Myocyte (in vitro differentiated cells): ENCODE data around the gene CCDC138. TPM values are rescaled to one million over a fixed set of nuclear protein-coding genes. Genes with fewer than 3 reads are reported as not detected.

Experiments
- DNase-seq: peaks from one replicate; pipeline ENCODE4 v3.0.0-alpha.2; 2012; ENCODE audit warnings: low read depth
- total RNA-seq: library from RNA; depleted of rRNA; stranded (reverse); fragments of >200 nt; gene quantifications from 2 replicates; pipeline ENCODE4 v1.2.3, GENCODE V29; 2014

The CCDC138 gene
- total RNA-seq, 1 donor from 2014 or later: 3.7 TPM

DNA sequence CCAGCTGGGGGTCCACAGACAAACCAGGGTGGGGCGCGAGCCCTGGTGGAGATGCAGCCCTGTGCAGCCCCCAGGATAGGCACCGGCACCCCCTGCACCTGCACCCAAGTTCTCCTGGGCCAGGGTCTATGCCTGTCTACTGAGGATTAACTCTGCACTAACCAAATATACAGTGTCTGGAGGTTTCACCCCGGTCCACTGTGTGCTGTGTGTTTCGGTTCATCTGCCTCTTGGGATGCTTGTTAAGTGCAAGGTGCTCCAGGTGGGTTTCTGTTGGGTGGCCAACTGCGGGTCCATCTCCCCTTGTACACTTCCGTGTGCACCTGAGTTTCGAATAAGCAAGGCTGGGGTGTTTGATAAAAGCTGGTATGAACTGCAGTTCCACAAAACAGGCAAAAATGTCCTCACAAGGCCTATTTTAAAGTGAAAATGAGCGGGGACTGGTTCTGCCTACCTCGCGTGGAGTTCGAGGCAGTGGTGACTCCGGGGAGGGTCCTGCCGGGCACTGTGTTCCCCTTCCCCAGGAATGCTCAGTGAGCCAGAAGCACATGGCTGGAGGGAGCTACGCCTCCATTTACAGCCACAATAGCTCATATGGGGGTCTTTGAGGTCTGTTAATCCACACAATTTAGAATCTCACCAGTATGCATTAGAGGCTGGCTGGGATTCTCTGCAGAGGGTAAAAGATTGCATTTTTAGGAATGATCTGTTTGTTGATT, 131.7 kb downstream of the CCDC138 start:
- no peak for DNase-seq

DNA sequence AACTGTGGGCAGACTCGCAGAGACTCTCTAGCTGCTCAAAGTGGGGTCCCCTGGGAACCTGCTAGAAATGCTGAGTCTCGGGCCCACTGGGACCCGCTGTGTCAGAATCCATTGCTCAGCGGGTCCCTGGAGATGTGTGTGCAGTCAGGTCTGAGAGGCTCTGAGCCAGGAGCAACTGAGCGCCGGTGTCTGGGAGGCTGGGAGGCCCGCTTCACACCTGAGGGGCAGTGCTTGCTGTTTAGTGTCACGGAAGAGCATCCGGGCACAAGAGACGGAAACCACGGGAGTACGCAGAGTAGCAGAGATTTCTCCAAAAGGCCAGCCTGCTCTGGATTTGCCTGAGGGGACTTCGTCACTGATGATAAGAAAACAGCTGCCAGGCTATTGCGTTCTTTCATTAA, 132.4 kb downstream of the CCDC138 start:
- no peak for DNase-seq

DNA sequence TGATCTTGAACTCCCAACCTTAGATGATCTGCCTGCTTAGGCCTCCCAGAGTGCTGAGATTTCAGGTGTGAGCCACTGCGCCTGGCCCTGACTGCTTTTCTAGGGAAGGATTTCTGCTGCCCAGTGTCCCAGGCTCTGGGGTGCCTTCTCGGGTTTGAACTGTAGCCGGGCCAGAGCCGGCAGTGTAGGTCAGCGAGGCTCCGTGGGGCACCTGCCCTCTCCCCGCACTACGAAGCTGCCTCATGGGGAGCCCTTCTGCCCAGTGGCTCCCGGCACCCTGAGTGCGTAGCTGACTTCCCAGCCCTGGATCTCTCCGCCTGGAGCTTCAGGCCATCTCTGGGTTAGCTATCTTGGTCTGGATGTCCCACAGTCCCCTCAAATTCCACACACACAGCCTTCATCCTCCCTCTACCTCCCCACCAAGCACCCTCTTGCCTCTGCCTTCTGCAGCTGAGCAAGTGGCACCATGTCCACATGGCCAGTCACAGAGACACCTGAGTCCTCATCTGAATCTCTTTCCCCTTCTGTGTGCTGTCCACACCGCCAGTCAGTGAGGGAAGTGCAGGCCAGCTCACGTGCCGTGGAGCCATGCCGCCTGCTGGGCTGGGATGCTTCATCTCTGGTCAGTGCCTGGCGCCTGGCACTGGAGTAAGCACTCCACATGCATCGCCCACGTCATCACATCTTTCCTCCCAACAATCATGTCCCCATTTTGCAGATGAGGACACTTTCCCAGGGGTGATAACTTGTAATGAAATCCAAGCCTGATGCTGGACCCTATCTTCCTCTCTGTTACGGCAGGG, 133.2 kb downstream of the CCDC138 start:
- no peak for DNase-seq

DNA sequence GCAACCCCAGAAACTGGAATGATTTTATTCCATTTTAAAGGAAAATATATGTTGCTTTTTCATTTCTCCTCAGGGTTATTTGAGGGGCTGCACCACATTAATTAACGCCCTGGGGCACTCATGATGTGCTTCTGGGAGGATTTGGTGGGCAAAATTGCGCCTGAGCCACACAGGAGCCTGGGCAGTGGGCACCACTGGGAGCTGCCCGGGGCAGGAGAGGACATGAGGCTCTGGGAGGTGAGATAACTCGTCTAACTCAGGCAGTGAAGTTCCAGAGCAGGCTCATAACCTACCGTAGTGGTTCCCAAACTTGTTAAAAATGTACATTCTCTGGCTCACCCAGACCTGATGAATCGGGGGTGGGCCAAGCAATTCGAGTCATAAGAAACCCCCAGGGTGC, 134.1 kb downstream of the CCDC138 start:
- DNase-seq: no peak

DNA sequence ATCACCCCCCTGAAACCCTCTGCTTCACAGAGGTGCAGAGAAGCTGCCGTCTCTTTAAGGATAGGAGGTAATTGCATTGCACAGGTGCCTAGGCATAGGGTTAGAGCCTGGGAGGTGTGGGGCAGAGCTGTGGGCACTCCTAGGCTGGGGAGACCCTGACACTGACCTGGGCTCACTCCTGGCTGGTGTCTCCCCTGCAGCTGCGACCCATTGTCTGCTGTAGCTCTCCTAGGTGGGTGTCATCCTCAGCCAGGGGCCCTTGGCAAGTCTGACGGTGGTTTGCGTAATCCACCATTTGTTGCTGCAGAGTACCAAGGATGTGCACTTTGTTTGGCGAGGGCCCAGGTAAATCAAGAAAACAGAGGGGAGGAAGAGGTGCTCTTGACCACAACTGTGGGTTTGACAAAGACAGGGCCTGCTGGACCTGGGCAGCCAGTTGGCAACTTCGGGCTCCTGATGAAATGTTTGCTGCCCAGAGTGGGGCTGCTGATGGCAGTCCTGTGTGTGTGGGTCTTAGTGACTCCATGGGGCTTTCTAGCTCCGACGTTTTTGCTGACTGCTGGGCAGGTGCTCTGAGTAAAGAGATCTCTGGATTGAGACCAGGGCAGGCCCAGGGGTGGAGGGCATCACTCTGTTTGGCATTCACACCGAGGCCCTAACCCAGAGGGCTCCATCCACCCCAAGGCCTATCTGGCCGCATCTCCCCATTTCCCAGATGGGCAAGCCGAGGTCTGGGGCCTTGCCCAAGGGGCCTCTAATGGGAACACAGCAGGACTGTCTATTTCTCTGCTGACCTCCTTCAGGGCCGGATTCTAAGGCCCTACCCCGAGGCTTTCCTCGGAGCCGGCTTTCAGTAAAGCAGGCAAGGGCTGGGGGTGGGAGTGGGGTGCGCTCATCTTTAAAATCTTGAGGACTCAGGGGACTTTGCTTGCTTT, 134.8 kb downstream of the CCDC138 start:
- DNase-seq: no peak

DNA sequence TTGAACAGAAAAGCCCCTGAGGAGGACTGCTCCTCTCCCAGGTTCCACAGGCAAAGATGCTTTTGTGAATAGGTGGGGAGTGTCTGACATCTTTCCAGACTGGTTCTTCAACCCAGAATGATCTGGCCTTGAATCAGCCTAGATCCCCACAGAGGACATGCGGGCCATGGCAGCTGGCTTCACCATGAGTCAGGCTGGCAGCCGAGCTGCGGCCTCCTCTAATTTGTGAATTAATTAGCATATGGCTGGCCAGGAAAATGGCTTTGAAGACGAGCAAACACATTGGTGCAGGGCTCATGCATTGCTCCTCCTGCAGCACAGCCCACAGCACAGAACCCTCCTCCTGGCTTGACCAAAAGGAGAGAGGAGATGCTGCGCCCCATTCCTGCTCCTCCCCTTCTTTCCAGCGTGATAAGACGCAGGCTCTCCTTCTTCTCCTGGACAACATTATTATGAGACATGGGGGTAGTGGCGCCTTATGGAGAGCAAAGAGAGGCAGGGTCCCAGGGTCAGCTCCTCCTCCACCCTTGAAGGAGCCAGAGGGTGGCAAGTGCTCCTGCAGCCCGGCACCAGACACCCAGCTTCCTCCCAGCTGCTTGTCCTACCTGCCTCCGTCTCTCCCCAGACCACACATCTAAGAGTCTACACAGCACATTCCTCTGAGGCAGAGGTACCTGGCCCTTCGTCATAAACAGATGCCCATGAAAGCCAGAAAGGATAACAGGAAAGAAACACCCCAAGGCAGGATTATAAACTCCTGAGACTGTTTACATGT, 135.8 kb downstream of the CCDC138 start:
- DNase-seq: peak; percentile 60

DNA sequence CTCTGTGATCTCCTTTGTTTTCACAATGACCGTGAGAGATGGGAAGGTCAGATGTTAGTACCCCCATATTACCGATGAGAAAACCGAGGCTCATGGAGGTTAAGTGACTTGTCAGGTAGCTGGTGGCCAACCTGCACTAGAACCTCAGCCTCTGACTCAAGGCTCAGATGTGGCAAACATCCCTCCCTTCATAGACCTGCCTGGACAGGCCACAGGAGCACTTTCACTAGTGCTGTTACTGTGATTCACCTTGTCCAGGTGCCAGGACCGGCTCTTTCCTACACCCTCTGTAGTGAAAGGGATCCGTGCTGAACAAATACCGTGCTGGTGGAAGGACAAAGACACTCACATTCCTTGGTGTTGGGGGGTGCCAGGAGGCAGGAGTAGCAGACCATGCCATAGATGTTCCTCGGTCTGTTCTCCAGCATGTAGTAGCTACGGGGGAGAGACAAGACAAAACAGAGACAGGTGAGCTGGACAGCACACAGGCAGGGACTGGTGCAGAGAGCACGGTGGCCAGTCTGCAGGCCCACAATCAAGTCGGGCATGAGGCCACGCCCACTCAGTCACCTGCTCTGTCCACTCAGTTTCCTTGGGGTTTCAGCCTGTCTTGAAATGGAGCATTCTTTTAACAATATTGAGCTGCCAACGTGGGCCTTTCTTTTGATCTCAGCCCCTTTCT, 136.6 kb downstream of the CCDC138 start:
- no peak for DNase-seq

DNA sequence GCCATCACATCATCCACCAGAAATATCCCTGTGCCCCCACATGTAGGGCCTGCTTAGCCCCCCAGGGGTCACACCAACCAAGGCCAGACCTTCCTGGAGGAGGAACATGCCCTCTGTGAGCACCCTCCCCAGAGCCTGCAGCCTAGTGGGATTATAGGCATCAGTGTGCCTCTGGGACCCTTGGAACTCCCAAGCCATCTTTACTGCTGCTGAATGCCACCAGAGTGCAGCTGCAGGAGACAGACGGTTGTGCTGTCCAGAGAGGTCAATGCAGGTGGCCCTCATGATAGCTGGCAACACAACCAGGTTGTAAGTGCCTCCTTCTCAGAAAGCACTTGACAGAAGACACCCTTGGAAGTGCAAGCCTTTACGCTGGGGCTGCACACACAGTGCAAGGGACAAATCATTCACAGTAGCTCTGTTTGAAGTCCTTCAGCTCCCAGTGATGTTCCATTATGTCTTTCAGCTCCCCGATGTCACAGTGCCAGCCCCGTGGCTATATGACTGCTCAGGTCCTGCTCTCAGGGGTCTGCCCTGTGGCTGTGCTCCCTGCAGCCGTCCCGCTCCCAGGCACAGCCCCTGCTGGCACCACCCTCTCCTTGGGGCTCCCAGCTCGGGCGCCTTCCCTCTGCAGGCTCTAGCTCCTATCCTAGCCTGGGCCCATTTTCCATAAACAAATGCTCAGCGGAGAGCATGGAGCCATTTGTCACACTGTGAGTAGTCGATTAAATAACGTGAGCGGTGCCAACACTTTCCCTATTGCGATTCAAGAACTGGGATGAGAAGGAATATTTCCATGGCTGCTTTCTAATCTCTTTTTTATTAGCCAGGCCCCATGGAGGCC, 137.4 kb downstream of the CCDC138 start:
- DNase-seq: no peak

DNA sequence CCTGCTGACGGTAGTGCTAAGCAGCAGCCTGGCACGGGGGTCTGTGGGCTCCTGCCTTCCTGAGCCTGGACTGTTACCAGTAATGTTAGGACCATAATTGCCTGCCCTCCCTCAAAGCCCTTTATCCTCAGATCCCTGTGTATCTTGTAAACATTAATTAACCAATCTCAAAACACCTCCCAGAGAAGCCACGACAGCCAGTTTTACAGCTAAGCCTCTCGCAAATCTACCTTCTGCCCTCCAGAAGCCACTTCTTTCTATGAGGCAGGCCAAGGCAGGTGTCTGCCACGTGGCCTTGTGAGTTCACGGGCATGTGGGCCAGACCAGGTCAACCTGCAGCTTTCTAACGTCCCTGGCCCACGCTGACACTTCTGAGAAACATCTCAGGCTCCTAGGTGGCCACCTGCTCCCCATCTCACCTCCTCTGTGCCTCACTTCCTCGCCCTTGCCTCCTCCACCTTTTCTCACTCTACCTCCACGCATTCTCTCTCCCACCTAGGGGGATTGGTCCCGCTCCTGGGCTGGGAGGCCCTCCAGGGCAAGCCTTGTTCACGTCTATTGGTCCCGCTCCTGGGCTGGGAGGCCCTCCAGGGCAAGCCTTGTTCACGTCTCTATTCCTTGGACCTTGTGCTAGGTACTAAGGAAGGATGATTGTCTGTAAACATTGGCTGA, 138.1 kb downstream of the CCDC138 start:
- no peak for DNase-seq

DNA sequence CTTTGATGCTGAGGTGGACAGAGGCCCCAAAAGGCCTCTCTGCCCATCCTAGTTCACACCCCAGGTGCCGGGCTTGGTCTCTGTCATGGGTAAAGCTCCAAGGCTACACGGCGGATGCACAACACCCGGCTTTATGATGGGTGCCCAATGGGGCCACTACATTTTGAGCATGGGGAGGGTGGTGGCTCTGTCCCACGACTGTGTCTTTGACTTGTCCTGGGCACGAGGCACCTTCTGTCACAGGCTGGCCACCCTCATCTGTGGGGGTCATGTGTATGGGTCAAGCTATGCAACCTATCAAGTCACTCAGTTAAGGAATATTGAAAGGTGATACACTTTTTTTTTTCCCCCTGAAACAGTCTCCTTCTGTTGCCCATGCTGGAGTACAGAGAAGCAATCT, 138.7 kb downstream of the CCDC138 start:
- no peak for DNase-seq

DNA sequence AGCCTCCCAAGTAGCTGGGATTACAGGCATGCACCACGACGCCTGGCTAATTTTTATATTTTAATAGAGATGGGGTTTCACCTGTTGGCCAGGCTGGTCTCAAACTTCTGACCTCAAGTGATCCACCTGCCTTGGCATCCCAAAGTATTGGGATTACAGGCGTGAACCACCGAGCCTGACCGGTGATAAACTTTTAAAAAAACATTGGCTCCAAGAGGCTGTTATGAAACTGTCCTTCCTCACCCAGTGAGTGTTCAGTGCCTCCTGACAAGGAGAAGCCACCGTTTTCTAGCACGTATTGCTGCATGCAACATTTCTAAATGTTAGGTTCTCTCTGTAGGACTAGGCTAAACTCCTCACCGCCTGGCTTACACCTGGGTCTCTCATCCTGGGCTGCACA, 139.2 kb downstream of the CCDC138 start:
- no peak for DNase-seq

Other genes with a start within 250 kb of the CCDC138 start
- 94.3 and 106 TPM in 2 replicates for gene RANBP2, start 67.3 kb upstream of the CCDC138 start, total RNA-seq
- gene EDAR, start 202.4 kb downstream of the CCDC138 start, total RNA-seq: not detected in 2 replicates